ENCODE measurements around the gene RPS6KA5. TPM values are rescaled to one million over a fixed set of nuclear protein-coding genes. Genes with fewer than 3 reads are reported as not detected.
"Not testable (repeated sequence)": the region's sequence is repeated elsewhere in the genome, so short reads cannot be mapped to it uniquely, and the experiment has no call there.

The RPS6KA5 gene
- total RNA-seq, 2 donors from 2014 or later: 8.1 to 9.6 TPM

DNA sequence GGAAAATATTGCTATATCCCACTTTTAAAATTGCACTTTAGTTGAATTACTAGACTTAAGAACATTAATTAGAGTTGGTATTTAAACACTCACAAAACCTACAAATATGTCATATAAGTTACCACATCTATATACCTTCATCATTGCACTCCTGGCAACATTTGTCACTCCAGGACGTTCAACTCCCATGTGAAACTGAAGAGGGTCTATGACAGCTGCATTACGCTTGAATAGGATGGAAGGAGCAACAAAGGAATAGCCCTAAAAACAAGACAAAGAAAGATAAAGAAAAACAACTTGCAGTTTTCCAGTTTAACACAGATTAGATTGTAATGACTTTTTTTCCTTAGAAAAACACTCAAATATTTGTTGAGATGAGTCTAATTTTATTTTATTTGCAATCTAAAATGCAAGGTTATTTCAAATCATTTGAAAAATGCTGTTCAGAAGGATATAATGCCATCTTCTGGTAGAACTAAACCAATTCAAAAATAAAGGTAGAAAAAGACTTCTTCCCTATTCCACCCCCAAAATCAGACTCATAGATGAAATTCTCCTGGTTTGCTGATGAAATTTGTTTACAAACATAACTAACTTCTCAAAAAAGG, 159.9 kb downstream of the RPS6KA5 start:
- DNase-seq: no peak
- ATAC-seq: no peak
- intact Hi-C loops (cut with DNase I): loop anchor here (5.0 to 10.0 kb wide), 2 partner anchors 384 to 387 kb away; no protein-coding TSS in a partner anchor

DNA sequence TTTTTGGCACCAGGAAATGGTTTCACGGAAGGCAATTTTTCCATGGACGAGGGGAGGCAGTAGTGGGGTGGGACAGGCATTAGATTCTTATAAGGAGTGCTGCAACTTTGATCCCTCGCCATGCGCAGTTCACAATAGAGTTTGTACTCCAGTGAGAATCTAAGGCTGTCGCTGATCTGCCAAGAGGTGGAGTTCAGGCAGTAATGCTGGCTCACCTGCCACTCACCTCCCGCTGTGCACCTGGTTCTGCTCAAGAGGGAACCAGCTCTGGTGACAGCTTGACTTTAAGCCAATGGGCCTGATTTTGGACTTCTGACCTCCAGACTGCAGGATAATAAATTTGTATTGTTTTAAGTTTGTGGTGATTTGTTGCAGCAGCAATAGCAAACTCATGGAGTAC, 163.4 kb downstream of the RPS6KA5 start:
- ATAC-seq (no peak), DNase-seq (no peak)
- intact Hi-C loops (cut with DNase I): no loop called here

DNA sequence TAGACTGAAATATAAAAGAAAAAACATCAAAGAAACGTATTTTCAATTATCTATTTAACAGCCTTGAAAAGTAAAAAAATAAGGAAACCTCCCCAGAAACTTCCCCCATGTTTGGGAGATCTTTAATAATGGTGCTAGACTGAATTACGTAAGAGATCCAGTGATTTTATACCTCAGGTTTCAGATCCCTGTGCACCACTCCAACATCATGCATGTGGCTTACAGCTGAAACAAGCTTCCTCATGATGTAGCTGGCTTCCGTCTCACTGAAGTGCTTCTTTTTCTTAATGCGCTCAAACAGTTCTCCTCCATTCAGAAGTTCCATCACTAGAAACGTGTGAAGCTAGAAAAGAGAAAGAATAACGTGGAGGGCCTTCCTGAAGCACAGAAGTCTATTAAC, 166.2 kb downstream of the RPS6KA5 start:
- ATAC-seq (no peak), DNase-seq (no peak)
- intact Hi-C loops (cut with DNase I): no loop called here

GRCh38 chr14:90893510-90893909, 166.9 kb downstream of the RPS6KA5 start:
- DNase-seq (no peak), ATAC-seq (no peak)
- intact Hi-C loops (cut with DNase I): no loop called here

GRCh38 chr14:90892970-90893369, 167.5 kb downstream of the RPS6KA5 start:
- DNase-seq (no peak), ATAC-seq (no peak)
- intact Hi-C loops (cut with DNase I): no loop called here

DNA sequence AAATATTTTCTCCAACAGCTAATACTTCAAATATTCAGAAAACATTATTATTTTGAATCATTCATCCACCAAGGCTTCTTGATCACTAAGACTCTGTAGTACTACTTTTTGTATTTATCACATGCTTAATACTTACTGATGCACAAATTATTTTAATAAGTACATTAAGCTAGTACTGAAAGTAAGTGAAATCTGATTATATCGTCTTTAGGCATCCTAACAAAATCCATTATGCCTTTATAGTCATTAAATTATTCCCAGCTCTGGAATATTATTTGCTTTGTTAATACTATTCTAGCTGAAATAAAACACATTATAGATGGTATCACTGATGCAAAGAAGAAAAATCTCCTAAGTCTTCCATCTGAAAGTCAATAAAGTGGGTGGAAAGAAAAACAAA, 169.1 kb downstream of the RPS6KA5 start:
- DNase-seq (no peak), ATAC-seq (no peak)
- intact Hi-C loops (cut with DNase I): no loop called here

DNA sequence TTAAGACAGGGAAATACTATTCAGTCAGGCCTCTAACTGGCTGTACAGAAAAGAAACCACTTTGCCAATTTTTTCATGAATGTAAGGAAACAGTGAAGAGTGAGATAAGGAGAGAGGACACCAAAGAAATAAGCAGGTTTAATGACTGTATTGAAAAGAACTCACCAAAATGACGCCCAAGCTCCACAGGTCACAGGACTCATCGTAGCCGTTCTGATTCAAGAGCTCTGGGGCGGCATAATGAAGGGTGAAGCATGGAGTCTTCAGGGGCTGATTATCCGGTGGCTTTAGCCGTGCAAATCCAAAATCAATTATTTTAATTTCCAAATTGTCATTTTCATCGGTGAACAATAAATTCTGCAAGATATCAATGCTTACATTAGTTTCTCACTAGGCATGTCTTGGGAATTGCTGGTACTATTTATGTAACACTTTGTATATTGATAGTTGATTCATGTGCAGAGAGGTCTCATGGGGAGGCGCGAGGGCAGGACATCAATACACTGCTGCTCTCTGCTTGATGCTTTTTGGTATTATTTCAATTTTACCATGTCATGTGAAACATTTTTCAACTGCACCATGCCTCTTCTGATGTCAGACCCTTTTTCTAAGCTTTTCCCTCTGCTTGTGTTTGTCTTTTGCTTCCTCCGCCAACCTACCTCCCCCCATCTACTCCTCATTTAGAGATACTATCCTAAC, 170.0 kb downstream of the RPS6KA5 start:
- intact Hi-C loops (cut with DNase I): no loop called here
- ATAC-seq: no peak
- DNase-seq: no peak

GRCh38 chr14:90886297-90886815, 174.1 kb downstream of the RPS6KA5 start:
- intact Hi-C loops (cut with DNase I): no loop called here
- ATAC-seq (no peak), DNase-seq (no peak)

- DNase-seq: no peak
- intact Hi-C loops (cut with DNase I): no loop called here
- ATAC-seq: no peak
These were observed 176.7 kb downstream of the RPS6KA5 start for GRCh38 chr14:90883782-90884181.

DNA sequence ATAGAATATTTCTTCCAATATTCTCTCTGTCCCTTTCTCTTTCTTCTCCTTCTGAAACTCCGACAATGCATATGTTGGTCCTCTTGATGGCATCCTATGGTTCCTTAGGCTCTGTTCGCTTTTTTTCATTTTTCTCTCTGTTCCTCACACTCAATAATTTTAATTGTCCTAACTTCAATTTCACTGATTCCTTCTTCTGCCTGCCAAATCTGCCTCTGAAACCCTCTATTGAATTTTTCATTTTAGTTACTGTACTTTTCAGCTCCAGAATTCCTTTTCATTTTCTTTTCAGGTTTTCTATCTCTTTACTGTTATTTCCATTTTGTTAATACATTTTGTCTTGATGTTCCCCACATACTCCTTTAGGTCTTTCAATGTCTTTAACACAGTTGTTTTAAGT, 177.2 kb downstream of the RPS6KA5 start:
- DNase-seq: no peak
- ATAC-seq: no peak
- intact Hi-C loops (cut with DNase I): no loop called here

- no peak for DNase-seq
- intact Hi-C loops (cut with DNase I): no loop called here
- no peak for ATAC-seq
These were observed 180.2 kb downstream of the RPS6KA5 start for GRCh38 chr14:90880282-90880681.

DNA sequence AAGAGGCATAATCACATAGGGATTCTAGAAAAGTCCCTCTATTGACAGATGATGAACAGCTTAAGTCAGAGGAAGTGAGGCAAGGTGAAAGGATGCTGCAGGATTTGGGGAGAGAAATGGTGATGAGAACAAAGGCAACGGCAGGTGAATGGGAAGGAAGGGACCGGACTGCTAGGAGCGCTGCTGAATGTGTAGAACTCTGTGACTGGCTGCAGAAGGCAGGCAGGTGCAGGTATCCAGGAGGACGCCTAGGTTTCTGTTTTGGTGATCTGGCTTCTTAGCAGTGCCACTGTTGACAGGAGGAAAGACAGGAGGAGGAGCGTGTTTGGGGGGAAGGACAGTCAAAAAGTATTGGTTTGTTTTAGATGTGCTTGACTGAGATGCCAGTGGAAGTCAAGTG, 185.8 kb downstream of the RPS6KA5 start:
- intact Hi-C loops (cut with DNase I): no loop called here
- ATAC-seq: no peak
- DNase-seq: no peak

DNA sequence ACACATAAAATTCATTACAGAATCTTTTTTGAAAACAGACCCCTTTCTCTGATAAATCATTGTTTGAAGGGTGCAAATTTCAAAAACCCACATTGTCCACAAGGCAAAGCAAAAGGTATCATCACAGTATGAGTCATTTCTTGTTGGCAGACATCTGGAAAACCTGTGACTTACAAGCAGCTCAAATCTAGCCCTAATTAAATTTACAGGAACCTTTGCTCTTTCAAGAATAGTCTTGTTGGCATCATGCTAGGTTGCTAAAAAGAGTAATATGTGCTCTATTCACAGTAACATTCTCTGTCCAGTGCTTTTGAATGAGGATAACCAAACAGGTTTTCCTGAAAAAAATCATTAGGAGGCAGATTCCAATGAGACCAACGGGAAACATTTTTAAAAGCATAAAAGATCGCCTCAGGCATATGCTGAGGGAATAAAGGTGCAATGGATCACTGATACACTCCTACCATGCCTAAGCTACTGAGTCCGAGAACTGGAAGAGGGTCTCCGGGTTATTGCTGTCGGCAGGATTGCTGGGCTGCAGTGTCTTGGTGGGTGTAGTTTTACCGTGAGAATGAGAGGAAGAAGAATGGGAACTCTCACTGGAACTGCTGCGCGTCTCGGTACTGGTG, 188.7 kb downstream of the RPS6KA5 start:
- intact Hi-C loops (cut with DNase I): no loop called here
- peak in 1 of 2 donors; percentile 47 for ATAC-seq
- DNase-seq: no peak

GRCh38 chr14:90870950-90871604, 189.4 kb downstream of the RPS6KA5 start:
- intact Hi-C loops (cut with DNase I): no loop called here
- DNase-seq (no peak), ATAC-seq (no peak)

- DNase-seq (no peak), ATAC-seq (no peak)
- intact Hi-C loops (cut with DNase I): no loop called here
These were observed 192.9 kb downstream of the RPS6KA5 start for GRCh38 chr14:90867501-90867900.

DNA sequence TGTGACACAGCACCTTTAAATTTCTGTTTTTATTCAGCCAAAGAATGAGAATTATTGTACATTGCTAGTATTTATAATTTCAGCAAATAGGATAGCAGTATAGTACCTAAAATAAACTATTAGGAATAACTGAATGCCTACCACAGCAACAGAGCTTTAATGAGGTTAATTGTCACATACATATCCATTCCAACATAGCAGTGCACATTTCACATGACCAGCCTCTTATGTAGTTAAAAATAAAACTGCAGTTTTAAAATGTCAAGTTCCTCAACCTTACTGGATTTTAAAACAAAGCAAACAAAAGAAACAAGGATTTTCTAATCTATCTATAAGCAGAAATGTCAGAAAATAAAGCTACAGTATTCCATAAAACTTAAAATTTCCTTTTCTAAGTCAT, 193.6 kb downstream of the RPS6KA5 start:
- intact Hi-C loops (cut with DNase I): no loop called here
- DNase-seq (no peak), ATAC-seq (no peak)

DNA sequence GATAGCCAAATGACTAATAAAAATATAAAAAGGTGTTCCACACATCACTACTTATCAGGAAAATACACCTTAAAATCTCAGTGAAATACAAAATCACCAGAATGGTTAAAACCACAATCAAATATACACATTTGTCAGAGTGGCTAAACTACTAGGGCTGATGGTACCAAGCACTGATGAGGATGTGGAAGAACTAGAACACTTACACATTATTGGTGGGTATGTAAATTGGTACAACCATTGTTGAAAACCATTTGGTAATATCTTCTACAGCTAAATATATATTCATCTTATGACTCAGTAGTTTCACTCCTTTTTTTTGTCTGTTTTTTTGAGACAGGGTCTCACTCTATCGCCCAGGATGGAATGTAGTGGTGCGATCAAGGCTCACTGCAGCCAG, 195.7 kb downstream of the RPS6KA5 start:
- no peak for DNase-seq
- no peak for ATAC-seq
- intact Hi-C loops (cut with DNase I): no loop called here

- intact Hi-C loops (cut with DNase I): no loop called here
- DNase-seq (no peak), ATAC-seq (no peak)
These were observed 201.9 kb downstream of the RPS6KA5 start for GRCh38 chr14:90858511-90858910.

DNA sequence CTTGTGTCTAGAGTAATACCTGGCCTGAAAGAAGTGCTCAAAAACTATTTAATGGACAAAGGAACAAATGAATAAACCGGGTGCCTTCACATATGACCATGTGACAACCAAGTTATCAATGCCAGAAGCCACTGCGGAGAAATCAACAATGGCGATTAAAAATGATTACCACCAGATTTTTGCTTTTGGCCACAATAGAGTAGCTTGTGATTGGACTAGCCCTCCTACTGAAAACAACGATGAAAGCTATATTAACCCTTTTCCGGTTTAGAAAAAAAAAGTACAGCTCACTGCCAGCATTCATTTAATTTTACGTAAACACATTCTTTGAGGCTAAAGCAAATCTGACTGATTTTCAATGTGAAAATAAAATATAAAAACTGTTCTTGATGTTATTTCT, 202.6 kb downstream of the RPS6KA5 start:
- intact Hi-C loops (cut with DNase I): no loop called here
- DNase-seq (no peak), ATAC-seq (no peak)

DNA sequence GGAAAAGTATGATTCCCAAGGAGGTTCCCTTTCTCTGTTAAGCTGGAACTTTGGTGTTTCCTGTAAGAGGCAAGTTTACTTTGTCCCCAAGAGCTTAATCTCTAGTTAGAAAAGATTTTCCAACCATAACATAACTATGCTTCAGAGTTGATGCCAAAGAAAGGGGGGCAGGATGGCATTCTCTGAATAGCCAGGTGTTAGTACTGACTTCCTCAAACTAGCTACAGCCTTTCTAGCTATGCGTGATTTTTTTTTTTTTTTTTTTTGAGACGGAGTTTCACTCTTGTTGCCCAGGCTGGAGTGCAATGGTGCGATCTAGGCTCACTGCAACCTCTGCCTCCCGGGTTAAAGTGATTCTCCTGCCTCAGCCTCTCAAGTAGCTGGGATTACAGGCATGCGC, 204.3 kb downstream of the RPS6KA5 start:
- DNase-seq; intact Hi-C loops (cut with DNase I); ATAC-seq: not testable (repeated sequence)
